NCI-H82 treated with DMSO at 0.1 percent for 48 hours (cell line): ENCODE measurements around the gene C16orf90.
A peak's percentile ranks its signal among the peaks of the same experiment; 100 is the strongest.
"Not testable (repeated sequence)": the region's sequence is repeated elsewhere in the genome, so short reads cannot be mapped to it uniquely, and the experiment has no call there.

Experiments used
- DNase-seq: peaks from one replicate; lab custom pipeline; 2025; ENCODE audit not compliant: unreplicated experiment; lab: John Stamatoyannopoulos, UW

Gene C16orf90

GRCh38 chr16:3513892-3514583 is 18.7 kb upstream of the C16orf90 start:
- no peak for DNase-seq

- DNase-seq, result no peak
Measured at GRCh38 chr16:3511286-3512180, 16.2 kb upstream of the C16orf90 start.

GRCh38 chr16:3510416-3510815 is 15.1 kb upstream of the C16orf90 start:
- no peak for DNase-seq

- DNase-seq, result no peak
Measured at GRCh38 chr16:3509470-3509928, 14.2 kb upstream of the C16orf90 start.

GRCh38 chr16:3508736-3509135 is 13.4 kb upstream of the C16orf90 start:
- DNase-seq, result no peak

GRCh38 chr16:3503523-3503922 is 8.2 kb upstream of the C16orf90 start:
- DNase-seq, result no peak

- DNase-seq, result no peak
Measured at GRCh38 chr16:3501783-3502400, 6.6 kb upstream of the C16orf90 start.

GRCh38 chr16:3501412-3501761 is 6.1 kb upstream of the C16orf90 start:
- not testable (repeated sequence) for DNase-seq

- no peak for DNase-seq
Measured at GRCh38 chr16:3498988-3499387, 3.7 kb upstream of the C16orf90 start.

- peak; percentile 58 for DNase-seq
Measured at GRCh38 chr16:3497771-3498170, 2.5 kb upstream of the C16orf90 start.

GRCh38 chr16:3496386-3496785 is 1.1 kb upstream of the C16orf90 start:
- DNase-seq, result no peak

GRCh38 chr16:3494386-3494973 is 809 bp downstream of the C16orf90 start:
- no peak for DNase-seq

- no peak for DNase-seq
Measured at GRCh38 chr16:3492356-3492755, 2.9 kb downstream of the C16orf90 start.

- DNase-seq, result no peak
Measured at GRCh38 chr16:3490911-3491629, 4.2 kb downstream of the C16orf90 start.

GRCh38 chr16:3488801-3489200 is 6.5 kb downstream of the C16orf90 start:
- no peak for DNase-seq

GRCh38 chr16:3487521-3488410 is 7.5 kb downstream of the C16orf90 start:
- no peak for DNase-seq

- DNase-seq, result no peak
Measured at GRCh38 chr16:3486506-3487215, 8.6 kb downstream of the C16orf90 start.

- no peak for DNase-seq
Measured at GRCh38 chr16:3485821-3486505, 9.3 kb downstream of the C16orf90 start.
